Mesangial cell (primary cell): ENCODE results near the gene PFDN2. TPM values are rescaled to one million over a fixed set of nuclear protein-coding genes. Genes with fewer than 3 reads are reported as not detected.

ENCODE experiments used
- total RNA-seq: library from RNA; depleted of rRNA; stranded (reverse); fragments of >200 nt; gene quantifications from 2 replicates; pipeline ENCODE4 v1.2.3, GENCODE V29; 2015

Gene PFDN2, protein sequence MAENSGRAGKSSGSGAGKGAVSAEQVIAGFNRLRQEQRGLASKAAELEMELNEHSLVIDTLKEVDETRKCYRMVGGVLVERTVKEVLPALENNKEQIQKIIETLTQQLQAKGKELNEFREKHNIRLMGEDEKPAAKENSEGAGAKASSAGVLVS
- 25.9 and 58.7 TPM in 2 replicates for total RNA-seq

DNA sequence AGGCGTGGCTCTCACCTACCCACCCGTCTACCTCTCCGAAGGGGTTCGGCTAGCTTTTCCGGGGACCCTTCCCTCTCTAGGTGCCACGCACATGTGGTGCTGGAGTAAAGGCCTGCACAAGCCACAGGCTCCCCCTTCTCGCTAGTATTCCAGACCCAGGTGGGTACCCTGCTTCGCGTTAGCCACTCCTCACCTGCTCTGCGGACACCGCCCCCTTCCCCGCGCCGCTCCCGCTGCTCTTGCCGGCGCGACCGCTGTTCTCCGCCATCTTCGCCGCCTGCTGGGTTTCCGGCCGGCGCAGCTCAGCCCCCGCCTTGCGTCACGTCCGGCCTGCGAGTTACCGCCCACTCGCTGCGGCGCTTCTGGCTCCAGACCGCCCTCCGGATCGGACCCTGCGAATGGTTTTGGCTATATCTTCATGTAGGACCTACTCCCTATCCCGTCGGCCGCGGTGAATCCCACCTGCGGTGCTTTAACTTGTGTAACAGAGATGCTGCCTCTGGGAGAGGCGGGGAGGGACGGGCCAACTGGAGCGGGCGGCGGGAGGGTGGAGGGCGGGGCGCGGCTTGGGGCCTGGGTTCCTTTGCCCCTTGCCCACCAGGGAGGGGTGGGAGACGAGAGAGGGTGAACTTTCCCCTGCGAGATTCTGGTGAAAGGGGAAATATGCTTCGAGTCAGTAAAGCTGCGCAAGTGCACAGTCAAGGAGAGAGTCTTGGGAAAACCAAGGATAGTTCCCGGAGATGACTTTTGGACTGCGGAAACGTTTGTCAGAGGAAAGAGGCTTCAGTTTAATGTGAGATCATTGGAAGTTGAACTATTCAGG lies at the start of gene PFDN2, which contains the start of gene NIT1:
TSS of gene PFDN2 (minus strand) at position 279 of the 823 bp plus-strand sequence. CDS start at position 268, 11 bp downstream.
TSS of gene NIT1 (plus strand) at position 347 of the 823 bp plus-strand sequence. CDS start at position 419, 72 bp downstream.

DNA sequence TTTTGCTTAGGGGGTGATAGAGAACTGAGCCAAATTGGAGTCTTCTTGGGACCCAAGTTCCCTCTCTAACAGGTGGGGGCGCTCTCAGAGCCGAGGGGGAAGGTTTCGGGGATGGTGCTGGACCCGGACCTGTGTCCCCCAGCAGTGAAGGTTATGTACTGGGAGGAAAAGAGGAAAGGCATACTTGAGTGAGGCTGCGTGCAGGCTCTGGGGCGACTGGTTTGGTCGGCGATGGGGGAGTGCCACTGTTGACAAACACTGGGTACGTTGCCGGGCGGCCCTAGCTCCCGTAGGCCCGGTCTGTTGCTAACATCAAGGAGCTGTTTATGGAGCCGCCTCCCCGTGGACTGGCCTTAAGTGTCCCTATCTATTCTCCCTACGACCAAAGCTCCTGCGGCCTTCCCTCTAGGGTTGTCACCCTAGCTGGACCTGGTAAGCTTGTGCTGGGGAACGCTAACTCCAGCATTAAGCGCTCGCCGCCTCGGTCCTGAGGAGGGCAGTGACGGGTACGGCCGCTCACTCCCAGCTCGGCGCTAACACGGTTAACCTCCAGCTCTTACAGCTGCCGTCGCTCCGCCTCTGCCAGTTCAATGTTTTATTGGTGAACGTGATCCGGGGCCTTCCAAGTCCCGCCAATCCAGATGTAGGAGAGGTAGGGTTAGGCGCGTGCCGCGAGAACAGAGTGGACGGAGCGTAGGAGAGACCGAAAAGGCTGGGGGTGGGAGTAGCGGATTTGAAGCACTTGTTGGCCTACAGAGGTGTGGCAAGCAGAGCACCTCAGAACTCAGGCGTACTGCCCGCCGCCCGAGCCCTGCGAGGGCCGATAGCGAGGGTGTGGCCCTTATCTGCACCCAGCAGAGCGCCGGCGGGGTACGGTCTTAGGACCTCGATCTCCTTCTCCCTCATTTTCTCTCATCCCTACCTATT lies 48.2 kb upstream of the PFDN2 start, which contains the start of gene PPOX:
TSS of gene PPOX (plus strand) at position 685 of the 927 bp plus-strand sequence. CDS start 422 bp downstream, outside the sequence.

DNA sequence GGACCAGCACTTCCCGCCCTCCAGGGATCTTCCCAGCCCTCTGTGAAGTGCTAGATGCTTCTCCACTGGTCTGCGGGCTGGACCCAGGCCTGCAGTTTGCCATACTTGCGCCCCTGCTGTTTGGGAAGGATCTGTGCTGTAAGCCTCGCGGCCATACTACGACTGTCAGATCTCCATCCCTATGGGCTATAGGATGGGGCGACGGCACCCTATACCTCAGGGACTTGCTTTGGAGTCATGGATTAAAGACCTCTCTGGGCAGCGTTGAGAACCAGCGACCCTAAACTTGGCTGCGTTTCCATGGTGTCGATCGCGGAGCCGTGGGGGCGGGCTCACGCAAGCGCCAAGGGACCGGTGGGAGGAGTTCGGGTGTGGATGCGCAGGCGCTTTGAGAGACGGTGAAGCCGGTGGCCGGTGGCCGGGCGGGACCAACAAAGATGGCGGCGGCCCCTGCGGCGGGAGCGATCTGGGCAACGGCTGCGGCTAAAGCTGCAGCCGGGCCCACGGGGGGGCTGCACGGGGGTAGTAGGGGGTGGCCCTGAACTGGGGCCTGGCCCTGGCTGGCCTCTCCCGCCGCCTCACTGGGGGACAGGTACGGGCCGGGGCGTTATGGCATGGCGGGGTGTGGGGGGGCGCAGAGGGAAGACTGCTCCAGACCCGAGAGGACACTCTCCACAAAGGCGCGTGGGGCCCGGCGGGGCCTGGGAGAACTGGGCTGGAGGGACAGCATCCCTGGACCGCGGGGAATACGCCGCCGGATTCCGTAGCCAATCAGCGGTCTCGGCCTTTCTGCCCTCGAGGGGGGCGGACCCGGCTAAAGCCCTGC lies 41.5 kb upstream of the PFDN2 start, which contains the start of gene USP21:
TSS of gene USP21 (plus strand) at position 414 of the 826 bp plus-strand sequence. CDS start 1,141 bp downstream, outside the sequence.

DNA sequence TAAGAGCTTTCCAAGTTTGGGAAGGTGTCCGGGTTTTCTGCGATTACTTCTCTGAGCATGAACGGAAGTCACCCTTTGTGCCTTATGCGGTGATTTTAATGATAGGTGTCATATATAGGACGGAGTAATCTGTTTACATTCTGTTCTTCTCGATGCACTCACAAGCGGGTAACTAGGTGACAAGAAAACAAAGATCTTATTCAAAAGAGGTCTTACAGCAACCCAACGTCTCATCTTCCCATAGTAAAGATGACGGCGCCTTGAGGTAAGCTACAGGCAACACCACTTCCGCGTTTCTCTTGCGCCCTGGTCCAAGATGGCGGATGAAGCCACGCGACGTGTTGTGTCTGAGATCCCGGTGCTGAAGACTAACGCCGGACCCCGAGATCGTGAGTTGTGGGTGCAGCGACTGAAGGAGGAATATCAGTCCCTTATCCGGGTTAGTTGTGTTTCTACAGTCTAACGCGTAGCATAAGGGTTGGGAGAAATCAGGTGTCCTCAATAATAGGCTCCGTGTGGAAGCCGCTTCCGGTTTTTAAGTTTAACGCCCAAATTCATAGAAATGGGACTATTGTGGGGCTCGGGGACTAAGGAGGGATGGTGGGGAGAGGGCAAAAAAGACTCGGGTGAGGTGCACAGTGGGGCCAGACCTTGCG lies 36.0 kb upstream of the PFDN2 start, which contains the start of gene UFC1:
TSS of gene UFC1 (plus strand) at position 297 of the 656 bp plus-strand sequence. CDS start at position 317, 20 bp downstream.

DNA sequence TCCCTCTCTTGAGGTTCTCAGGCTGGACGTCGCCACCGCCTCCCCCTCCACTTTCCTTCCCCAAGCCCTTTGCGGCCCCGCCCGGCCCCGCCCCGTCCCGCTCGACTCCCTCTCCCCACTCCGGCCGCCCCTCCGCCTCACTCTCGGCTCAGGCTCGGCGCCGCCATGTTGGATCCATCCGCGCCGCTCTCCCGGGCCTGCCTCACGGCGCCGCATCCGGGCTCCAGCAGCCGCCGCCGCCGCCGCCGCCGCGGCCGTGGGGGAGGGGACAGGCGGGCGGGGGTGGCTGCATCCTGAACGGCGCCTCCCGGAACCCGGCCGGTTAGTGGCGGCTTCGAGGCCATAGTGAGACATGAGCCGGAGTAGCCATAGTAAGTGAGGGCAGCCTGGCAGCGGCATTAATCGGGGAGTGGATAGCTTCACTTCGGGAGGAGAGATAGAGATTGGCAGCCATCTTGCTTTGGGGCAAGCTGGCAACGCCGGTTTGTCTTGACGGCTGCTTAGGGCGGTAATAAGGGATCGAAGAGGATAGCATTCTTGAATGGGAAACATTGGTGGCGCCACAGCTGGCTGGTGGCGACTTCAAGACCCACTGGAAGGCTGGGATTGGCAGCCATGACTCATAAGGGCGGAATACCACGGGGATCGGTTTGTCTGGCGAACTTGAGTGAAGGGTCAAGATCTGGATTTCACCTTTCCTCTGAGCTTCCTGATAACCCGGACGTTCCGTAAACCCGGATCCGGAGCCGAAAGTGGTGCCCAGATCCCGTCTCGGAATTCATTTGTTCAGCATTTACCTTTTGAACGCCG lies 14.8 kb upstream of the PFDN2 start, which contains the start of gene DEDD:
TSS of gene DEDD (minus strand) at position 258 of the 810 bp plus-strand sequence. CDS start 8,205 bp downstream, outside the sequence.

DNA sequence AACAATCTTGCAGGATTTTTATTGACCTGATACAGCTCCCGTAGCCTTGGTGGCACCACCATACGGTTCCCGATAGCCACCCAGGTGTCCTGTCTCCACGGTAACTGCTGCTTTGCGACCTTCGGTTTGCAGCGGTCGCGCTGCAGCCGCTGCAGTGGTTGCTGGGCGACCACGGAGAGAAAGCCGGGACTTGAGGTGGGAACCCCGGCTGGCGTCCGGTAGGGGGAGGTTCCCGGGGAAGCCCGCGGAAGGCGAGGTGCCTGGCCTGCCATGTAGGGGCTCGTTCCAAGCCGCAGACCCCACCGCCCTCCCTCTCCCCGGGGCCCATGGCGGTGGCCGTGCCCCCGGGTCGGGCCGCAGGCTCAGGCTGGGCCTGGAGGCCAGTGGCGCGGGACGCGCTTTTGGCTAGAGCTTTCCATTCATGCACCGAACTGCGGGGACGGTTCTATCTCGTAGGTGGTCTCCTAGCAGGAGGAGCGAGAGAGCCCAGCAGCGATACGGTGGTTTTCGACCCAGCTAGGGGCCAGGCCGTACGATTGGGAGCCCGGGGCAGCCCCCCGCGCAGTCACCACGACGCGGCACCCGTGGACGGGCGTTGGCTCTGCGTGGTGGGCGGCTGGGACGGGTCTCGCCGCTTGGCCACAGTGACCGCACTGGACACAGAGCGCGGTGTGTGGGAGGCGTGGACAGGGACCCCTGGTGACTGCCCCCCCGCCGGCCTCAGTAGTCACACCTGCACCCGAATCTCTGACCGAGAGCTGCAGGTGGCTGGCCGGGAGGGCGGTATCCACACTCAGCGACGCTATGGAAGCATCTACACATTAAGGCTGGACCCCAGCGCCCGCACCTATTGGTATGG lies 19.4 kb downstream of the PFDN2 start, which contains the start of gene KLHDC9:
TSS of gene KLHDC9 (plus strand) at position 152 of the 859 bp plus-strand sequence. CDS start at position 327, 175 bp downstream.

DNA sequence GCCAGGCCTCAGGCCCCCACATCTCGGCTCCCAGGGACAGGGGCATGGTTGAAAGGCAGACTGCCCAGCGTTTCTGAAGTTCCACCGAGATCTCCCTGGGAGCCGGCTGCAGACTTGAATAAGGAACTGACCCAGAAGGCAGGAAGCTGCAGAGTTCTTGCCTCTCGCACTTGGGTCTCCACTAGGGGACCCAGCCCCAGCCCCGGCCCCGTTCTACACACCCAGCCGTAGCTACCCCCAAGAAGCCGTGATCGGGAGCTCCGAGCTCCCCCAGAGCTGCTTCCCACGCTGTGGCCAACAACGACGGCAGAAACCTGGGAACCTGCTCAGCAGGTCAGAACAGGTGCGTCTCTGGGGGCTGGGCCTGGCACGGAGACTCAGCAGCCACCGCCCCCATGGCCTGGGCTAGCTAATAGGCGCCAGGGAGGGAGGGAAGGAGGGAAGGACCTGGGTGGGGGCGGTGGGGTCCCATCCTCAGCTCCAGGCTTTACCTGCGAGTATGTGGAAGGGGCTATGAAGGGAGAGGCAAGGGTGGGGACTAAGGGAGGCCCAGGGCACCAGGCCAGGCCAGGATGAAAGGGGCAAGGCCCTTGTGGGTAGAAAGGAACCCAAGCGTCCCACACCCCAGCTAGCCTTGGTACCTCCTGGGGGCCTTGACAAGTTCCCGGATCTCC lies 28.4 kb downstream of the PFDN2 start, which contains the start of gene NECTIN4:
TSS of gene NECTIN4 (minus strand) at position 308 of the 674 bp plus-strand sequence. CDS start at position 46, 262 bp downstream.

DNA sequence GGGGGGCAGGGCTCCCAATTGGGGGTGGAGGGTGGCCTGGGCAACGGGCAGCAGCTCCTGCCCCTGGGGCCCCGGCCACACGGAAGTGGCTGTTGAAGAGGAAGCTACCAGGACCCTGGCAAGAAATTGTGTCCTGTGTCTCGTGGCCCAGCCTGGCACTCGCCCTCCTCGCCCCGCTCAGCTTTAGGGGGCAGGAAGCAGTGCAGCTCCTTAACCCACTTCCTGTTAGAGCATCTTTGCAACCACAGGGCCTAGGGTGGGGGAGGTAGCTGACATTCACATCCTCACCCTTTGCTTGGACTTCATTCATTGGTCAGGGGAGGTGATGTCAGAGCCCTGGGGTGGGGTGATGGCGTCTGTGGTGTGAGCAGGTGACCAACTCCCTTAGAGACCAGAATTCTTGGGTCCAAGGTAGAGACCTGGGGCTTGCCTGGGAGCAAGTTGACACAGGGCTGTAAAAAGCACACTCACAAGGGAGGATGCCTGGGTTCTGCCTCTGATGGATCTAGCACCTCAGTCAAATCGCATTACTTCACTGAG lies 48.0 kb downstream of the PFDN2 start, which contains the start of gene ARHGAP30:
TSS of gene ARHGAP30 (minus strand) at position 161 of the 540 bp plus-strand sequence. CDS start 267 bp downstream, outside the sequence.

Other genes starting within 250 kb of the PFDN2 start
- not detected in 2 replicates for gene ITLN1, start 232.9 kb downstream of the PFDN2 start, total RNA-seq
- gene ITLN2, start 163.2 kb downstream of the PFDN2 start, total RNA-seq: not detected in 2 replicates
- 20.0 and 27.5 TPM in 2 replicates for gene F11R, start 96.9 kb downstream of the PFDN2 start, total RNA-seq
- gene TSTD1, start 79.1 kb downstream of the PFDN2 start, total RNA-seq: 43.5 and 103 TPM in 2 replicates
- 36.6 and 41.6 TPM in 2 replicates for gene USF1, start 72.1 kb downstream of the PFDN2 start, total RNA-seq
- gene ARHGAP30, start 48.1 kb downstream of the PFDN2 start, total RNA-seq: not detected in 2 replicates
- gene NECTIN4, start 28.5 kb downstream of the PFDN2 start, total RNA-seq: under 0.01 and 0.16 TPM in 2 replicates
- gene KLHDC9, start 19.7 kb downstream of the PFDN2 start, total RNA-seq: 3.7 and 8.4 TPM in 2 replicates
- gene NIT1, start 68 bp upstream of the PFDN2 start, total RNA-seq: 30.5 and 31.9 TPM in 2 replicates
- gene DEDD, start 14.6 kb upstream of the PFDN2 start, total RNA-seq: 32.1 and 41.1 TPM in 2 replicates
- 65.0 and 66.7 TPM in 2 replicates for gene UFC1, start 35.9 kb upstream of the PFDN2 start, total RNA-seq
- 14.2 and 19.6 TPM in 2 replicates for gene USP21, start 41.5 kb upstream of the PFDN2 start, total RNA-seq
- gene PPOX, start 48.4 kb upstream of the PFDN2 start, total RNA-seq: 16.8 and 21.4 TPM in 2 replicates
- 40.9 and 46.8 TPM in 2 replicates for gene B4GALT3, start 59.5 kb upstream of the PFDN2 start, total RNA-seq
- 0.25 and 0.49 TPM in 2 replicates for gene ADAMTS4, start 81.0 kb upstream of the PFDN2 start, total RNA-seq
- 98.3 and 117 TPM in 2 replicates for gene NDUFS2, start 84.3 kb upstream of the PFDN2 start, total RNA-seq
- gene FCER1G, start 97.3 kb upstream of the PFDN2 start, total RNA-seq: 1.3 TPM in 1 of 2 replicates, not detected in the other
- not detected in 2 replicates for gene APOA2, start 105.6 kb upstream of the PFDN2 start, total RNA-seq
- gene TOMM40L, start 108.0 kb upstream of the PFDN2 start, total RNA-seq: 9.3 and 10.0 TPM in 2 replicates
- not detected in 2 replicates for gene NR1I3, start 120.2 kb upstream of the PFDN2 start, total RNA-seq
- not detected in 2 replicates for gene PCP4L1, start 140.7 kb upstream of the PFDN2 start, total RNA-seq
- gene MPZ, start 191.9 kb upstream of the PFDN2 start, total RNA-seq: 0.38 and 0.49 TPM in 2 replicates
- 37.8 and 73.1 TPM in 2 replicates for gene SDHC, start 196.3 kb upstream of the PFDN2 start, total RNA-seq
- gene CFAP126, start 249.8 kb upstream of the PFDN2 start, total RNA-seq: not detected in 2 replicates